ENCODE data around the gene IST1.
"Not testable (repeated sequence)": the region's sequence is repeated elsewhere in the genome, so short reads cannot be mapped to it uniquely, and the experiment has no call there.

IST1 gene

DNA sequence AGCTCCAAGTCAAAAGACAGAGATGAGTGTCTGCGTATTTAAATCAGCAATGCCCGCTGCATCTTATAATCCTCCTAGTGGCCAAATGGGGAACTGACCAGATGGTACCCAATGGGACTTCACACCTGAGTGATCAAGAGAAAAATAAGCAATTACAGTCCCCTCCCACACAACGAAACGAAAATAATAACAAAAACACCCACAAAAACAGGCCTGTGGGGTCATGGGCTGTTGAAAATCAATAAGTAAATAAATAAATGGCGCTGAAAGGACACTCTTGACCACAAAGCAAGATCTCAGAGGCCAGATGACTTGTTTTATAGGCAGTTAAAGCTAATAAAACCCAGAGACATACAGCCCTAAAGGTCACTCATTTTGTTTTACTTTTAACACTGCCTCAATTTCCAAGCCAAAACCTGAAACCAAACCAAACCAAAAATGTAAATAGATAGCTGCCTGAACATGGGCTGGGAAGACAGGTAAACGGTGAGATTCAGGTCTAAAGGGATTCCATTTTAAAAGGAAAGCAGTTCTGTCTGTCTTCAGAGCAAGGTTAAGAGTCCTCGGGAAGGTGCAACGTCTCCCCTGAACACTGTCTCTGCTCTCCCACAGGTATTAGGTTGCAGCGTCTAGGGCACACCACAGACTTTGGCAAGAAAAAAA, 12.7 kb upstream of the IST1 start:
- DNase-seq = peak; percentile 92

DNA sequence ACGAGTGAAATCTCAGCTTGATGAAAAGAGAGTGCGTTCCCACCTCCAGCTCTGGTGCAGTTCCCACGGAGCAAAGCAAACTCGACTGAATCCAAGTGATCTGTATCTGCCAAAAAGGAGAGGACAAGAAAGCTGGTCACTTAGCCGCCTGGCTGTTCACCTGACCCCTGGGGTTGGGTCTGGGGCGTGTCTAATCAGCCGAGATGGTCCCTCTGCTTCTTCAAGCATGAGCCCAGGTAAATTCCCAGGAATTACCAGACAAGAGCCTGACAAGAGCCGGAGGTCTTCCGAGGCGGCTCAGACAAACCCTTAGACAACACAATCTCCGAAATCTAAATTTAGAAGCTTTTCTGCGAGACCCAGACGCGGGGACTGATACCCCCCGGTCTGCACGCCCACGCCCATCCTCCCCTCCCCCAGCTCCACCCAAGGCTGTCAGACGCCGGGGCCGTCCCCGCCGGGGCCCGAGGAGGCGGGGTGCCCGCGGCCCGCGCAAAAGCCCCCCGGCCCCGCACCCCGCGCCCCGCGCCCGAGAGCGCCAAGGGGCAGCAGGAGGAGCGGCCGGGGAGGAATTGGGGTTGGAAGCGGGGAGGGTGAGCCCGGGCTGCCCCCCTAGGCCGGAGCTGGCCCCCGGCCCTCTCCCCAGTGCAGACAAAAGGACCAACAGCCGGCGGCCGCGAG, 12.0 kb upstream of the IST1 start:
- peak; percentile 61 for DNase-seq

DNA sequence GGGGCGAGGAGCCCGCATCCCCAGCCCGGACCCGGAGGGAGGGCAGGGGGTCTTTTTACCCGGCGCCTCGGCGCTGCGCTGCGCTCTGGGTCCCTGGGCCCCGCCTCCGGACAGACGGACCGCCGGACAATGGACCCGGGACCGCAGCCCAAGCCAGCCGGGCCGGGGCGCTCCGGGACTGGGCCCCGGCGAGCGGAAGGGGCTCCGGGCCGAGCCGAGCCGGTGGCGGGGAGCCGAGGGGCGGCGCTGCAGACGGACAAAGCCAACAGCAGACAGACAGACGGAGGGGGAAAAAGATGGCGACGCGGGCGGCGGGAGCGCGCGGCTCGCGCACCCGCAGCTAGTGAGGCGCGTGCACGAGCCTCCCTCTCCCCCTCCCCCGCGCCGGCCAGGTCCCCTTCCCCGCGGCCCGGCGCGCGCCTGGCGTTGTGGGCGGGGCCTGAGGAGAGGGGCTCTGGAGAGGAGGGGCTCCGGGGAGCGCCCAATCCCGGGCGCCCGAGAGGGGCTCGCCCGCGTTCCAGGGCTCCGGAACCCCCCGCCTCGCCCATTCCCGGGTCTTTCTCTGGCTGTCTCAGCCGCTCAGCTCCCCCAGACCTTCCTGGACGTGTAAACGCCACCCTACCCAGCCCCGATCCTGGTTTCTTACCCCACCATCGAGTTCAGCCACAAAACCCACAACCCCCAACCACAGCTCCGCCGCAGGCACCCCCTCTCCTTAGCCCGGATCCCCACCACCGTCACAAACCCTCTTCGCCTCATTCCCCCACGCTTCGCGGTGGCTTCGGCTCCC, 11.3 kb upstream of the IST1 start, which contains the start of gene ZNF821:
Gene ZNF821, minus strand, starts transcription at position 334 of the 790 bp plus-strand sequence. CDS start 4,236 bp downstream, outside the sequence.
- peak; percentile 83 for DNase-seq

DNA sequence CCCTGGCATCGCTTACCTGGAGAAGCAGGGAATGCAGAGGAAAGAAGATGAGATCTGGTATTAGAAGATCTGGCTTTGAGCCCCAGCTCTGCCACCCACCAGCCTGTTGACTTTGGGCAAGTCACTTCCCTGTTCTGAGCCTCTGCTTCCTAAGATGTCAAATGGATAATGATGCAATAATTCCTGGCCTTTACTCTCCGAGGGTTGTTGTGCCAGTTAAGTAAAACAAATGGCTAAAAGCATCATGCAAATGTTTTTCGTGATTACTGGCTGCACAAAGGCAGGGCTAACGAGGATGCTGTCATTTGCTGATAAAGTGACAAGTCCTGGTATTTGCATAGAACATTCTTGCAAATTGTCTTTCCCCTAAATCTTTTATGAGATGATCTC, 10.1 kb upstream of the IST1 start:
- DNase-seq = no peak

DNA sequence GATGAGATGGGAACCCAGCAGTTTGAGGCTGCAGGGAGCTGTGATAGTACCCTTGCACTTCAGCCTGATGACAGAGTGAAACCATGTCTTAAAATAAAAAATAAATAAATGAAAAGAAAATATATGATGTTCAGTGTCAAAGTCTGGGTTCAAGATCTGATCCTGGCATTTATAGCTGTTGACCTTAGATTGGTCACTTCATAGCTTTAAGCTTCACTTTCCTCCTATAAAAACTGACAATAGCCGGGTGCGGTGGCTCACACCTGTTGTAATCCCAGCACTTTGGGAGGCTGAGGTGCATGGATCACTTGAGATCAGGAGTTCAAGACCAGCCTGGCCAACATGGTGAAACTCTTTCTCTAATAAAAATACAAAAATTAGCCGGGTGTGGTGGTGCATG, 6.2 kb upstream of the IST1 start:
- DNase-seq = no peak

DNA sequence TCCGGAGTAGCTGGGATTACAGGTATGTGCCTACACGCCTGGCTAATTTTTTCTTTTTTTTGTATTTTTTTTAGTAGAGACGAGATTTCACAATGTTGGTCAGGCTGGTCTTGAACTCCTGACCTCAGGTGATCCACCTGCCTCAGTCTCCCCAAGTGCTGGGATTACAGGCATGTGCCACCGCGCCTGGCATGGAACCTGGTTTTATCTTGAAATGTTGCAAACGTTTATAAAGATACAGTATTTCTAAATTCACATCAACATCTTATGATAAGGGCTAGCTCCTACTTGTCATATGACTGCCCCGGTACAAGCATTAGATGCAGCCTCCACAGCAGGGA, 1.5 kb upstream of the IST1 start:
- no peak for DNase-seq

DNA sequence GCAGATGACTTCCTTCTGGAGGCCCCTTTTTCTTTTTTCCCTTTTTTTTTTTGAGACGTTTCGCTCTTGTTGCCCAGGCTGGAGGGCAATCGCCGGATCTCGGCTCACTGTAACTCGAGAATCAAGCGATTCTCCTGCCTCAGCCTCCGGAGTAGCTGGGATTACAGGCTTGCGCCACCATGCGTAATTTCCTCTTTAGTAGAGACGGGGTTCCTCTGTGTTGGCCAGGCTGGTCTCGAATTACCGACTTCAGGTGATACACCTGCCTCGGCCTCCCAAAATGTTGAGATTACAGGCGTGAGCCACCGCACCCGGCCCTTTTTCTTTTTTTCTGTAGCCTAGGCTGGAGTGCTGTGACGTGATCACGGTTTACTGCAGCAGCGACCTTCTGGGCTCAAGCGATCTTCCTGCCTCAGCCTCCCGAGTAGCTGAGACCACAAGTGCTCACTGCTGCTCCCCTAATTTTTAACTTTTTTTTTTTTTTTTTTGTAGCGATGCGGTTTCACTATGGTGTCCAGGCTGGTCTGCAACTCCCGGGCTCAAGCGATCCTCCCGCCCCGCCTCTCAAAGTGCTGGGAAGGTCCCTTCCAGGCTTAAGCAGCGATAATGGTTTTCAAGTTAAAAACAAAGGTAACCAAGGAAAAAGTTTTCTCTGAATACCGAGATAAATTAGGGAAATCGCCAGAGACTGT, 956 bp upstream of the IST1 start:
- peak; percentile 57 for DNase-seq

DNA sequence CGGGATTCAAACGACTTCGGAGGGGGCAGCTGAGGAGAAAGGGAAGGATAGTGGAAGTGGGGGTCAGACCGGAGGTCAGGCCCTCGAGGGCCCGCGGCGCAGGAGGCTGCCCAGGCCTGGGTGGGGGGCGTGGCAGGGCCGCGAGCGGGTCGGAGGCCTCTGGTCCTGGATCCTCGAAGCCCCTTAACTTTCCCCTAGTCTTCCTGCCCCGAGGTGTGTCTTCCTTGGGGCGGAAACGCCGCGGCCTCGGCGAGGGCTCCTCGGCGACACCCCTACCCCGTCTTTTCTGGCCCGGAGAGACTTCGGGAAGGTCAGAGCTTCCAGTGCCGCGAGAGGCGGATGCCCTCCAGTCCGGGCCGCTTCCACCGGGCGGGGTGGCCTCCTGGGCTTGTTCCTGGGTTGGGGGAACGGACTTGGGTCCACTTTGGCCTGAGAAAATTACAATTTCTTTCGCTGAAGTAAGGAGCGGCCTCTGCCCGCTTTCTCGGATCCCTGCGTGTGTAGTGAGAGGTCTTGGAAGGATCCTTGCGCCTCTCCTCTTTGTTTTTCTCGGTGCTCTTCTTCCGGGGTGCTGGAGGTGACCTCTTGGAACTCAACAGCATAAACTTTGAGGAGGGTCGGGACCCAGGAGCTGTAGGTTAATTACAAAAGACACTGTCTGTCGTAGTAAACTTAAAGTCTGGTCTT, 491 bp downstream of the IST1 start:
- peak; percentile 25 for DNase-seq

DNA sequence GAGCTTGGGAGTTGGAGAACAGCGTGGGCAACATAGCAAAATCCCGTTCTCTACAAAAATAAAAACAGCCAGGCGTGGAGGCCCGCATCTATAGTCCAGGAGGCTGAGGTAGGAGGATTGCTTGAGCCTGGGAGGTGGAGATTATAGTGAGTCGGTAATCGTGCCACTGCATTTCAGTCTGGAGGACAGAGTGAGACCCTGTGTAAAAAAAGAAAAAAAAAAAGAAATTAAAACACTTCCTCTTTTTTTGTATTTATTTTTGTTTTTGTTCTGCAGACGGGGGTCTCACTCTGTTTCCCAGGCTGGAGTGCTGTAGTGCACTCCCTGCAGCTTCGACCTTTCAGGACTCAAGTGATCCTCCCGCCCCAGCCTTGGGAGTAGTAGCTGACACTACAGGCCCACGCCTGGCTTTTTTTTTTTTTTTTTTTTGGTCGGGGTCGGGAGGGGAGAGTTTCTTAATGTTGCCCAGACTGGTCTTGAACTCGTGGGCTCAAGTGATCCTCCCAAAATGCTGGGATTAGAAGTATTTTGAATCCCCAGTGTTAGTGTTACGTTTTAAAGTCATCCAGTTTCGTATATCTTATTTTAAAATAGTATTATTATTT, 1.5 kb downstream of the IST1 start:
- DNase-seq = no peak

DNA sequence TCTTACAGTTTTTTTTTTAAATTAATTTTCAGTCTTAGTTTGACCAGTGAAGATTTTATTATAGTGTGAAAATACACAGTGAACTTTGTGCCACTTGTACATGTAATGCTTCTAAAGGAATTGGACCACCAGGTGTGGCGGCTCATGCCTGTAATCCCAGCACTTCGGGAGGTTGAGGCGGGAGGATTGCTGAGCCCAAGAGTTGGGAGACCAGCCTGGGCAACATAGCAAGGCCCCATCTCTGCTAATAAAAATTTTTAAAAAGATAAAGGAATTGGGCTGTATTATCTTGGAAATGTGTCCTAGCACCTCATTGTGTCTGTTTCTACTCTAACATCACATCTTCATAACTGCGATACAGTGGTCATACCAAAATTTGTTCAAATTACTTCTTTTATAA, 3.8 kb downstream of the IST1 start:
- DNase-seq = no peak

DNA sequence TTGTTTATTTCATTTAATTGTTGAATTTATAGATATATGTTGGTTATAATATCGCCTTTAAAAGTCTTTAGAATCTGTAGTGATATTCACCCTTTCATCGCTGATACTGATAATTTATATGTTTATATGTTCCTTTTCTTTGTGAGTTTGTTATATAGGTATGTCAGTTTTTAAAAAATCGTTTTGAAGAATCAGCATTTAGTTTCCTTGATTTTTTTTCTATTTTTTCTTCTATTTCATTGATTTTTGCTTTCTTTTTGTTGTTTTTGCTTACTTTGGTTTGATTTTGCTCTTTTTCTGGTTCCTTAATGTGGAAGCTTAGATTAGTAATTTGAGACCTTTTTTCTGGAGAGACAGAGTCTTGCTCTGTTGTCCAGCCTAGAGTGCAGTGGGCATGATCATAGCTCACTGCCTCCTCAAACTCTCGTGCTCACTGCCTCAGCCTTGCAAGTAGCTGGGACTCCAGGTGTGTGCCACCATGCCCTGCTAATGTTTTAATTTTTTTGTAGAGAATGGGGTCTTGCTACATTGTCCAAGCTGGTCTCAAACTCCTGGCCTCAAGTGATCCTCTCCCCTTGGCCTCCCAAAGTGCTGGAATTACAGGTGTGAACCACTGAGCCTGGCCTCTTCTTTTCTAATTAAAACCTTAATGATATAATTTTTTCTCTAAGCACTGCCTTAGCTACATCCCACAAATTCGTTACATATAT, 7.5 kb downstream of the IST1 start:
- no peak for DNase-seq

DNA sequence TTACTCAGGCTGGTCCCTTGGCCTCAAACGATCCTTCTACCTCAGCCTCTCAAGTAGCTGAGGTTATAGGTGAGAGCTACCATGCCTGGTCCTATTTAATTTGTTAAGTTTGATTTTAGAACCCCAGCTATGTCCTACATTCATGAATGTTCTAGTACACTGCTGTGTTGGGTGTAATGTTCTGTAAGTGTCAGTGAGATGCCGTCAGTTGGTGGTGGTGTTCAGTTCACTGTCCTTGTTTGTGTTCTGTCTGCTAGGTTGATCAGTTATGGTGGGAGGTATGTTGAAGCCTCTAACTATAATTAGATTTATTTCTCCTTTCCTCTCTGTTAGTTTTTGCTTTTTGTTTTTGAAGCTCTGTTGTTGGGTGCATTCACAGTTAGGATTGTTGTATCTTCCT, 8.3 kb downstream of the IST1 start:
- no peak for DNase-seq

DNA sequence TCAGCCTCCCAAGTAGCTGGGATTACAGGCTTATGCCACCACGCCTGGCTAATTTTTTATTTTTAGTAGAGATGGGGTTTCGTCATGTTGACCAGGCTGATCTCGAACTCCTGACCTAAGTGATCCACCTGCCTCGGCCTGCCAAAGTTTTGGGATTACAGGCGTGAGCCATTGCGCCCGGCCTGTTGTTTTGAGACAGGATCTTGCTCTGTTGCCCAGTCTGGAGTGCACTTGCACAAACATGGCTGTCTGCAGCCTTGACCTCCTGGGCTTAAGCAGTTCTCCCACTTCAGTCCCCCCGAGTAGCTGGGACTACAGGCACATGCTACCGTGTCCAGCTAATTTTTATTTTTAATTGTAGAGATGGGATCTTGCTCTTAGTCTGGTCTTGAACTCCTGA, 8.9 kb downstream of the IST1 start:
- DNase-seq = no peak

DNA sequence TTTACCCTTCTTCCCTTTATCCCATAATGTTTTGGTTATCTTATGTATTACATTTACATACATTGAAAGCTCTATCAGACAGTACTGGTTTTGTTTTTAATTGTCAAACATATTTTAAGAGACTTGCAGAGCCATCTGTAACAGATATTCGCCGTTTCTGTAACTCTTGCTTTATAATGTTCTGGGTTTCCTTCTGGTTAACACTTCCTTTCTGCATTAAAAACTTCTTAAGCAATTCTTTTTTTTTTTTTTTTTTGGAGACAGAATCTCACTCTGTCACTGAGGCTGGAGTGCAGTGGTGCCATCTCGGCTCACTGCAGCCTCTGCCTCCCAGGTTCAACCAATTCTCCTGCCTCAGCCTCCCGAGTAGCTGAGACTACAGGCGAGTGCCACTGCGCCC, 10.4 kb downstream of the IST1 start:
- not testable (repeated sequence) for DNase-seq

DNA sequence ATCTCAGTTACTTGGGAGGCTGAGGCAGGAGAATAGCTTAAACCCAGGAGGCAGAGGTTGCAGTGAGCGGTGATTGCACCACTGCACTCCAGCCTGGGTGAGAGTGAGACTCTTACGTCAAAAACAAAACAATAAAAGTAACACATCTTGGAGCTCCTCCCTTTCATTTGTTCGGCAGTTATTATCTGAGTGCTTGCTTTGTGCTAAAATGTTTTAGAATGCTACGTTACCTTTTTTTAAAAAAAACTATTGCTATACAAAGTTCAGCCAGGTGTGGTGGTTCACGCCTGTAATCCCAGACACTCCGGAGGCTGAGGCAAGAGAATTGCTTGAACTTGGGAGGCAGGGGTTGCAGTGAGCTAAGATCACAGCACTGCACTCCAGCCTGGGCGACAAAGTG, 15.8 kb downstream of the IST1 start:
- DNase-seq = no peak

DNA sequence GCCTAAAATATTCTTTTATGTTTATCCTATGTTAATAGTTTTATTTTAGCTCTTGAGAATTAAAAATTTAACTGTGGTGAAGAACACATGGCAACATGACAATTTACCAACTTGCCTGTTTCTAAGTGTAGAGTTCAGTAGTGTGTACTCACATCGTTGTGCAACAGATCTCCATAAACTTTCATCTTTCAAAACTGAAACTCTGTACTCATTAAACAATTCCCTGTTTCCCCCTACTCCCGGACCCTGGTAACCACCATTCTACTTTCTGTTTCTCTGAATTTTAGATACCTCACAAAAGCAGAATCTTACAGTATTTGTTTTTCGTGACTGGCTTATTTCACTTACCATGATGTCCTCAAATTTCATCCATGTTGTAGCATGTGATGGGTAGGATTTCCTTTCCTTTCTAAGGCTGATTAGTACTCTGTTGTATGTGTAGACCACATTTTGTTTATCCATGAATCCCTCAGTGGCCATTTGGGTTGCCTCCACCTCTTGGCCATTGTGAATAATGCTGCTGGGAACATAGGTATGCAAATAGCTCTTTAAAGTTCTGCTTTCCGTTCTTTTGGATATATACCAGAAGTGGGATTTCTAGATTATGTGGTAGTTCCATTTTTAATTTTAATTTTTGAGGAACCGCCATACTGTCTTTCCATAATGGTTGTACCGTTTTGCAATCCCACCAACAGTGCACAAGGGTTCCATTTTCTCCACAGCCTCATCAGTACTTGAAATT, 17.4 kb downstream of the IST1 start:
- DNase-seq = no peak

DNA sequence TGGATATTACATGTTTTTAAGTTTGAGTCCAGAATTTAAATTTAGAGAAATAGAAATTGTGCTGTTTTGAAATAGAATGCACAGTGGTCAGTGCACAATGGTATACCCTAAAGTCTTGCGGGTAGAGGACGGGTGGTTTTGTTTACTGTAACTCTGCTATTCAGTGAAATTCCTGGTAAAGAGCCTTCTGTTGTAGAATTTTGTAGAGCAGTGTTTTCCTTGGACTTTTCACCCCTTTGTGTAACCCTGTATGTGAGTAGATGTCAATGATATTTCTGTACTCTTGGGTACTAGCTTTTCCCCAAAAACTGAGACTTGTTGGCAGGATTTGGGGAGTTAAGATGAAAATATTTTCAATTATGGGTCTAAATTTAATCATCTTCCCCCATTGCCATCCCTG, 19.5 kb downstream of the IST1 start:
- no peak for DNase-seq

DNA sequence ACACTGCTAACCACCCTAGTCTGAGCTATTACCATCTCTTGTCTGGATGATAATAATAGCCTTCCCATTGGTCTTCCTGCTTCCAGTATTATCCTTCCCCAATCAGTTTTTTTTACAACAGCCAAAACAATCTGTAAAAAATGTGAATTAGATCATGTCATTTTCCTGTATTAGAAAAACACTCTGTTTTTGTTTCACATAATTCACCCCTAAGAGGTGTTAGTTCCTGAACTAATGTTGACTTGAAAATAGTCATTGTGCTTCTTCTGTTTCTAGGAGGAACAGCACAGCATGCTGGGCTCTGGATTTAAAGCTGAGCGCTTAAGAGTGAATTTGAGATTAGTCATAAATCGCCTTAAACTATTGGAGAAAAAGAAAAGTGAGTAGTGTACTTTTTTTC, 20.0 kb downstream of the IST1 start:
- no peak for DNase-seq

DNA sequence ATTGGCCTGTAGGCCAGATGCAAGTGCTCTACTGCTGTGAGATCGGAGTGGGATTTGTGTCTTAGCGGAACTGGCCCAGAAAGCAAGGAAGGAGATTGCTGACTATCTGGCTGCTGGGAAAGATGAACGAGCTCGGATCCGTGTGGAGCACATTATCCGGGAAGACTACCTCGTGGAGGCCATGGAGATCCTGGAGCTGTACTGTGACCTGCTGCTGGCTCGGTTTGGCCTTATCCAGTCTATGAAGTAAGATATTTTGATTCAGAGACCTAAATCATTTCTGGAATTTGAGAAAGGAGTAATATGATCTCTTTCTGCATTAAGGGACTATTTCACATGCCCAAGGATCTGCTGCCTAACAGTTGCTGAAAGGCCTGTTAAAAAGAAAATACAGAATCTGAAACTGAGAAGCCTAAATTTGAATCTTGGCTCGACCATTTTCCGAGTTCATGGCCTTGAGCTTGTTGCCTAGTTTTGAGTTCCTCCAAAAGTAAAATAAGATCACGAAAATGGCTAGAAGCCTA, 21.1 kb downstream of the IST1 start:
- no peak for DNase-seq

DNA sequence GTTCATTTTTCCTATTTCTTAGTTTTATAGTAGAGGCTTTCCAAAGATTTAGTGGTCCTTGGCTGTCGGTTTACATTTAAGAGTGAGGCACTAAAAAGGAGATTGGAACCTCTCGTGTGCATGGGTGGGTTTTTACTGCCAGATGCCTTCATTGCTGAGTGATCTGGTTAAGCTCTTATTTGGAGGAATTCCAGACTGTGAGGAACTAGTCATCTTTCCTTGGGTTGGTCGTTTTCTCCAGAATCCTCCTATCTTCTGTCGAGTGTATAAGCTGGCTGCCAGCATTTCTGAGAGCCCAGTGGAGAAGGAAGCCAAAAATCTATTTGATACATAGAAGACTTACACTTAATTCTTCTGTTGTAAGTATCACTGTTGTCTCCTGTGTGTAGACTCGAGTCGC, 22.6 kb downstream of the IST1 start:
- no peak for DNase-seq

DNA sequence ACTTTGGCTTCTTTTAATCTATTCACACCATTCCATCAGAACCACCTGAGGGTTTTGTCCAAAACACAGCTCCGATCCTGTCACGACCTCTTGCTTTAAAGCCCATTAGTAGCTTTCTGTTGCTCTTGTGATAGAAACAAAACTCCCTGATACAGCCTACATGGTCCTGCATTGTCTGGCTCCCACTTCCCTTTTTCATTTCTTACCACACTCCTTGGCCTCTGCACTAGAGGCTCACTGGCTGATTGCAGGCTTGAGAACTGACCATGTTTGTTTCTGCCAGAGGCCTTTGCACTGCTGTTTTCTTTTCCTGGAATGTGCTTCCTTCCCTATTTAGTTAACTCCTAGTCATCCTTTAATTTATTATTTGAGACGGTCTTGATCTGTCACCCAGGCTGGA, 23.7 kb downstream of the IST1 start:
- DNase-seq = no peak

Data from CD4-positive, alpha-beta T cell treated with Interleukin-21 for 1 hour (primary cell).